ENCODE data around the gene PSG7.
"Not testable (repeated sequence)": the region's sequence is repeated elsewhere in the genome, so short reads cannot be mapped to it uniquely, and the experiment has no call there.

DNA sequence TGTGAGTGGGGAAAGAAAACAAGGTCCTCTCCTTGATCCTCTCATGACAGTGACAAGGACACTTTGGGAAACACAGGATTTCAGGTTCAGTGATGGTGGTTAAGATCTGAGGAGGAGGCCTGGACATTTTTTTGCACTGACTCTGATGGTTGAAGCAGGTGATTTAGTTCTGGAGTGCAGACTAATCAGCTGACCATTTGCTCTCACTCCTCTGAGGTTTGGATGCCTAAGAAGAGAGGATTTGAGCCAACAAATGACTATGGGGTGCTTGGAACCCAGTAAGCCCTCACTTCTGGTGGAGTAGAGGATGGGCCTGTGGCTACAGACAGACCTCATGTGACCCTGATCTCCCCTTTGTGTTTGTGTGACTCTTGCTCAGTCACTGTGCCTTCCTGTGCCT, 60.4 kb downstream of the PSG7 start:
- TF ChIP-seq POLR2A (IDR thresholded peaks at IDR 0.05; ENCODE audit: low read depth, low read length); ZSCAN29 (IDR thresholded peaks at IDR 0.05); DPF2 (IDR thresholded peaks at IDR 0.05); SIN3A (IDR thresholded peaks at IDR 0.05; ENCODE audit: low read depth, low read length): not testable (repeated sequence)

Measured in GM12878 (cell line).